PFSK-1 (cell line): ENCODE results near the gene ATP7A.

Source experiments
- POLR2AphosphoS5 ChIP-seq: IDR thresholded peaks from 2 replicates; pipeline ENCODE4 v1.6.1; 2012; ENCODE audit warnings: low read depth, mild to moderate bottlenecking, control low read depth, low read length, moderate library complexity
- REST ChIP-seq, 2 experiments: IDR thresholded peaks; 2 replicates each; pipeline versions ENCODE4 v1.6.1 to v1.8.0; 2011 to 2012; ENCODE audit warnings: low read depth in 2 of 2, low read length in 2 of 2, control low read depth in 1 of 2, inconsistent platforms in 1 of 2, mild to moderate bottlenecking in 1 of 2, moderate library complexity in 1 of 2; ENCODE audit not compliant: insufficient read depth in 1 of 2

- TF ChIP-seq REST (IDR thresholded peaks at IDR 0.05; ENCODE audit: insufficient read depth in 1 of 2, low read depth in 2 of 2, low read length in 2 of 2) (no peak), POLR2AphosphoS5 (no peak)
Observed at GRCh38 chrX:77938083-77938680, 27.7 kb downstream of the ATP7A start.
